Astrocyte (in vitro differentiated cells and primary cell): ENCODE results near the gene GCK.

Experiments used
- EZH2 ChIP-seq: IDR thresholded peaks from 2 replicates; pipeline ENCODE4 v1.6.1; 2012; ENCODE audit warnings: mild to moderate bottlenecking, low read length, inconsistent platforms; ENCODE audit not compliant: insufficient read depth
- TF ChIP-seq, protein P1 (sequence below): IDR thresholded peaks from 2 replicates; pipeline ENCODE4 v1.5.1; 2011; ENCODE audit warnings: low read depth, mild to moderate bottlenecking, inconsistent platforms, low read length, moderate library complexity; ENCODE audit not compliant: insufficient read depth

DNA sequence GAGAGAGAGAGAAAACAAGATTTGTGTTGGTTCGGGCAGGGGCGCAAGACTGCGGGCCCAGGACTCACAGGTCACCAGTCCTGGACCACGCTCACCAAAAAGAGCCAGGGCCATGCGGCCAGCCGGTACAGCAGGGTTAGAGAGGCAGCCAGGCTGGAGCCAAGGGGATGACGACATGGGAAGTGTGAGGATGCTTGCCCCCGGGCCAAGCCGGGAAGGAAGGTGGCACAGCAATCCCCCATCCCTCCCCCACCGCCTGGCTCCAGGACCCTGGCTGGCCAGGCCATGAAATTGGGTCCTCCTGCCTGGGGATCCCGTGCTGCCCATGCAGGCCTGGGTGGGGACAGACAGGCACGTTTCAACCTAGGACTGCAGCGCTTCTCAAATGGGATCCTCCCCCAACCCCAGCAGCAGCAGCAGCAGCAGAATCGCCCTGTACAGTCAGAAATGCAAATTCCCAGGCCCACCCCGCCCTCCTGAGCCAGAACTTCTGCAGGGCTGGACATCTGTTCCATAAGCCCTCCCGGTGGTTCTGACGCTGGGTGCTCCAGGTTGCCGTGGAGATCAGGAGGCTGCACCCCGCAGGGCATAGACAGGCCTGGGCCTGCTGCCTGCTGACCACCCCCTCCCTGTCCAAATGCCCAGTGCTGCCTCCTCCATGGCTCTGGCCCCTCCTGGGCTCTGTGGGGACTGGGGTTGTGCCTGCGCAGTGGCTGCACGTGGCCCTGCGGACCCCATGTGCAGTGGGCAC is 46.5 kb upstream of the GCK start:
- TF ChIP-seq EZH2: no peak
- TF ChIP-seq, protein P1, sequence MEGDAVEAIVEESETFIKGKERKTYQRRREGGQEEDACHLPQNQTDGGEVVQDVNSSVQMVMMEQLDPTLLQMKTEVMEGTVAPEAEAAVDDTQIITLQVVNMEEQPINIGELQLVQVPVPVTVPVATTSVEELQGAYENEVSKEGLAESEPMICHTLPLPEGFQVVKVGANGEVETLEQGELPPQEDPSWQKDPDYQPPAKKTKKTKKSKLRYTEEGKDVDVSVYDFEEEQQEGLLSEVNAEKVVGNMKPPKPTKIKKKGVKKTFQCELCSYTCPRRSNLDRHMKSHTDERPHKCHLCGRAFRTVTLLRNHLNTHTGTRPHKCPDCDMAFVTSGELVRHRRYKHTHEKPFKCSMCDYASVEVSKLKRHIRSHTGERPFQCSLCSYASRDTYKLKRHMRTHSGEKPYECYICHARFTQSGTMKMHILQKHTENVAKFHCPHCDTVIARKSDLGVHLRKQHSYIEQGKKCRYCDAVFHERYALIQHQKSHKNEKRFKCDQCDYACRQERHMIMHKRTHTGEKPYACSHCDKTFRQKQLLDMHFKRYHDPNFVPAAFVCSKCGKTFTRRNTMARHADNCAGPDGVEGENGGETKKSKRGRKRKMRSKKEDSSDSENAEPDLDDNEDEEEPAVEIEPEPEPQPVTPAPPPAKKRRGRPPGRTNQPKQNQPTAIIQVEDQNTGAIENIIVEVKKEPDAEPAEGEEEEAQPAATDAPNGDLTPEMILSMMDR: no peak
